Activated CD4-positive, CD25-positive, alpha-beta regulatory T cell (primary cell): ENCODE data around the gene EML6.

ENCODE experiments used
- DNase-seq, 4 experiments: peaks; one replicate each; lab custom pipeline; 2025; lab: John Stamatoyannopoulos, UW

Gene EML6

GRCh38 chr2:54758951-54759350 is 35.5 kb downstream of the EML6 start:
- no peak for DNase-seq

GRCh38 chr2:54760310-54760709 is 36.8 kb downstream of the EML6 start:
- DNase-seq = no peak

- DNase-seq = no peak
Measured at GRCh38 chr2:54763636-54764291, 40.3 kb downstream of the EML6 start.

GRCh38 chr2:54767921-54768320 is 44.5 kb downstream of the EML6 start:
- no peak for DNase-seq

- no peak for DNase-seq
Measured at GRCh38 chr2:54768772-54769428, 45.4 kb downstream of the EML6 start.

GRCh38 chr2:54770211-54770610 is 46.7 kb downstream of the EML6 start:
- no peak for DNase-seq

- DNase-seq = no peak
Measured at GRCh38 chr2:54770676-54771075, 47.2 kb downstream of the EML6 start.

- no peak for DNase-seq
Measured at GRCh38 chr2:54771166-54771885, 47.9 kb downstream of the EML6 start.

- DNase-seq = no peak
Measured at GRCh38 chr2:54772110-54772509, 48.6 kb downstream of the EML6 start.

GRCh38 chr2:54772531-54772930 is 49.1 kb downstream of the EML6 start:
- no peak for DNase-seq

- no peak for DNase-seq
Measured at GRCh38 chr2:54773233-54773632, 49.8 kb downstream of the EML6 start.

- DNase-seq = no peak
Measured at GRCh38 chr2:54773838-54774237, 50.4 kb downstream of the EML6 start.

GRCh38 chr2:54775710-54776109 is 52.2 kb downstream of the EML6 start:
- DNase-seq = no peak

- no peak for DNase-seq
Measured at GRCh38 chr2:54776494-54776893, 53.0 kb downstream of the EML6 start.

GRCh38 chr2:54783349-54783748 is 59.9 kb downstream of the EML6 start:
- DNase-seq = no peak

GRCh38 chr2:54787270-54787669 is 63.8 kb downstream of the EML6 start:
- DNase-seq = no peak

- no peak for DNase-seq
Measured at GRCh38 chr2:54787755-54788366, 64.4 kb downstream of the EML6 start.

GRCh38 chr2:54789878-54790277 is 66.4 kb downstream of the EML6 start:
- DNase-seq = no peak

- no peak for DNase-seq
Measured at GRCh38 chr2:54791831-54792230, 68.4 kb downstream of the EML6 start.

GRCh38 chr2:54797307-54797706 is 73.8 kb downstream of the EML6 start:
- no peak for DNase-seq

- DNase-seq = no peak
Measured at GRCh38 chr2:54801352-54801751, 77.9 kb downstream of the EML6 start.

- no peak for DNase-seq
Measured at GRCh38 chr2:54803783-54804751, 80.6 kb downstream of the EML6 start.
